ENCODE measurements around the gene NFIA. TPM values are rescaled to one million over a fixed set of nuclear protein-coding genes. Genes with fewer than 3 reads are reported as not detected.

The NFIA gene
- total and polyA plus RNA-seq, 2 of the 13 experiments (the other 11 are each of a cell fraction or from before 2014, with no cell fraction given): 14.7 to 28.5 TPM

GRCh38 chr1:61114178-61114870 lies 32.0 kb downstream of the NFIA start (continued):
- TF ChIP-seq ZNF709 (CRISPR knock-in tag; IDR thresholded peaks at IDR 0.05) (no peak), MTERF4 (CRISPR knock-in tag; IDR thresholded peaks at IDR 0.05) (no peak), ZXDC (CRISPR knock-in tag; IDR thresholded peaks at IDR 0.05) (no peak), E2F5 (CRISPR knock-in tag; conservative IDR thresholded peaks at IDR 0.05) (no peak), LCORL (IDR thresholded peaks at IDR 0.05) (no peak), LCORL (CRISPR knock-in tag; IDR thresholded peaks at IDR 0.05) (no peak), HNRNPLL (IDR thresholded peaks at IDR 0.05; ENCODE audit: low read depth, low read length, poor library complexity, severe bottlenecking) (no peak), GATA4 (IDR thresholded peaks at IDR 0.05; ENCODE audit: borderline replicate concordance, low read depth) (peak; percentile 74; the same call in 1 of the 2 replicates), ZSCAN22 (CRISPR knock-in tag; IDR thresholded peaks at IDR 0.05) (no peak), ELF4 (CRISPR knock-in tag; IDR thresholded peaks at IDR 0.05; ENCODE audit: borderline replicate concordance) (no peak), SNRNP70 (IDR thresholded peaks at IDR 0.05; ENCODE audit: low read depth, low read length) (no peak), ZHX1 (CRISPR knock-in tag; IDR thresholded peaks at IDR 0.05; ENCODE audit: low read depth) (no peak), SMYD3 (CRISPR knock-in tag; IDR thresholded peaks at IDR 0.05) (no peak), ZFP36L1 (CRISPR knock-in tag; IDR thresholded peaks at IDR 0.05) (no peak), ELF3 (CRISPR knock-in tag; IDR thresholded peaks at IDR 0.05) (no peak), NFKBIZ (CRISPR knock-in tag; IDR thresholded peaks at IDR 0.05) (no peak), ZNF264 (CRISPR knock-in tag; IDR thresholded peaks at IDR 0.05) (no peak), ZNF354B (CRISPR knock-in tag; IDR thresholded peaks at IDR 0.05) (no peak), ATF3 (CRISPR knock-in tag; IDR thresholded peaks at IDR 0.05) (no peak; the same call in 1 of the 2 replicates), U2AF1 (optimal IDR thresholded peaks at IDR 0.05; ENCODE audit: low read depth, low read length) (no peak), ZKSCAN8 (CRISPR knock-in tag; IDR thresholded peaks at IDR 0.05; ENCODE audit: borderline replicate concordance) (no peak), ZNF580 (CRISPR knock-in tag; IDR thresholded peaks at IDR 0.05; ENCODE audit: borderline replicate concordance, low read depth) (no peak), ZNF724P (CRISPR knock-in tag; IDR thresholded peaks at IDR 0.05; ENCODE audit: borderline replicate concordance) (no peak)
